Right lobe of liver (tissue), 4 donors: ENCODE data around the gene ZXDC.

Experiments
- POLR2A ChIP-seq: fragments of 450-650 bp; IDR thresholded peaks from one replicate; pipeline ENCODE4 v1.6.1; 2017; ENCODE audit warnings: antibody characterized with exemption, mild to moderate bottlenecking
- TF ChIP-seq, protein P1 (sequence below), 4 donors: fragments of 200-600 bp in 3 of 4; fragments of 450-650 bp in 1 of 4; IDR thresholded peaks; one replicate each; pipeline versions ENCODE4 v1.5.1 to v1.8.0; 2016 to 2022; ENCODE audit warnings: antibody characterized with exemption in 4 of 4, mild to moderate bottlenecking in 2 of 4
- donor health status: DM: no; HTN: no; CAD: no.
- donor health status: DM: no; HTN: no; CAD: no.
- donor health status: DM: no; HTN: yes; CAD: no.

DNA sequence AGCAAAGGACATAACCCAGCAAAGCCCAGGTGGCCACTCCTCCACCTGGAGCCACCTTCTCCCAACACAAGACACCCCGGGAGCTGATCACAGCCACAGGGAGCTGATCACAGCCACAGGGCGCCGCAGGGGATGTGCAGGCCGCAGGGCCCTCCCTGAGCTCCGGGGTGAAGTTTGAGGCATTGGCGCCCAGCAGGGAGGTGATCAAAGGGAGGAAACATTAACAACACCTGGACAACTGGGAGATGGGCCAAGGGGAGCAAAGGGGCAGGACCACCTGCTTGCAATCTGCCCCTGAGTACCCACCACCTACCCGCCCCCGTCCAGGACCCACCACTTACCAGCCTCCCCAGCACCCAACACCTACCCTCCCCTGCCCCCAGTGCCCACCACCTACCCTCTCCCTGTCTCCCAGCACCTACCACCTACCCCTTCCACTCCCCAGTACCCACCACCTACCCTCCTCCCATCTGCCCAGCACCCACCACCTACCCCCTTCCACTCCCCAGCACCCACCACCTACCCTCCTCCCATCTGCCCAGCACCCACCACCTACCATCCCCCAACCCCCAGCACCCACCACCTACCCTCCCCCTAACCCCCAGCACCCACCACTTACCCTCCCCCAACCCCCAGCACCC is 39.5 kb upstream of the ZXDC start:
- TF ChIP-seq, protein P1, sequence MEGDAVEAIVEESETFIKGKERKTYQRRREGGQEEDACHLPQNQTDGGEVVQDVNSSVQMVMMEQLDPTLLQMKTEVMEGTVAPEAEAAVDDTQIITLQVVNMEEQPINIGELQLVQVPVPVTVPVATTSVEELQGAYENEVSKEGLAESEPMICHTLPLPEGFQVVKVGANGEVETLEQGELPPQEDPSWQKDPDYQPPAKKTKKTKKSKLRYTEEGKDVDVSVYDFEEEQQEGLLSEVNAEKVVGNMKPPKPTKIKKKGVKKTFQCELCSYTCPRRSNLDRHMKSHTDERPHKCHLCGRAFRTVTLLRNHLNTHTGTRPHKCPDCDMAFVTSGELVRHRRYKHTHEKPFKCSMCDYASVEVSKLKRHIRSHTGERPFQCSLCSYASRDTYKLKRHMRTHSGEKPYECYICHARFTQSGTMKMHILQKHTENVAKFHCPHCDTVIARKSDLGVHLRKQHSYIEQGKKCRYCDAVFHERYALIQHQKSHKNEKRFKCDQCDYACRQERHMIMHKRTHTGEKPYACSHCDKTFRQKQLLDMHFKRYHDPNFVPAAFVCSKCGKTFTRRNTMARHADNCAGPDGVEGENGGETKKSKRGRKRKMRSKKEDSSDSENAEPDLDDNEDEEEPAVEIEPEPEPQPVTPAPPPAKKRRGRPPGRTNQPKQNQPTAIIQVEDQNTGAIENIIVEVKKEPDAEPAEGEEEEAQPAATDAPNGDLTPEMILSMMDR (IDR thresholded peaks at IDR 0.05), result no peak
- TF ChIP-seq POLR2A, result no peak
